ENCODE results near the gene PPIL6.

PPIL6 gene

GRCh38 chr6:109388265-109388664 is 52.2 kb downstream of the PPIL6 start:
- no peak for DNase-seq (ENCODE audit: extremely low read depth, insufficient read length)
- no peaks in the 10 kb centered on the region for H3K36me3 ChIP-seq (ENCODE audit: control insufficient read depth, insufficient read depth, low read length)
- TF ChIP-seq CTCF (IDR thresholded peaks at IDR 0.05; ENCODE audit: insufficient read depth, low read length, poor library complexity, severe bottlenecking) = no peak
- H3K4me3 ChIP-seq (replicated peaks; ENCODE audit: low read depth, low read length) = no peak overlapping the region
- no peaks in the 10 kb centered on the region for H3K27me3 ChIP-seq (replicated peaks; ENCODE audit: control insufficient read depth, insufficient read depth, low read length)

GRCh38 chr6:109383438-109383940 is 56.9 kb downstream of the PPIL6 start:
- TF ChIP-seq CTCF (IDR thresholded peaks at IDR 0.05; ENCODE audit: insufficient read depth, low read length, poor library complexity, severe bottlenecking) = no peak
- peak overlapping the region; percentile 97 for H3K4me3 ChIP-seq (replicated peaks; ENCODE audit: low read depth, low read length)
- no peaks in the 10 kb centered on the region for H3K27me3 ChIP-seq (replicated peaks; ENCODE audit: control insufficient read depth, insufficient read depth, low read length)

GRCh38 chr6:109382576-109383437 is 57.6 kb downstream of the PPIL6 start:
- TF ChIP-seq CTCF (IDR thresholded peaks at IDR 0.05; ENCODE audit: insufficient read depth, low read length, poor library complexity, severe bottlenecking) = peak; percentile 60
- Histone ChIP-seq H3K27me3 (replicated peaks; ENCODE audit: control insufficient read depth, insufficient read depth, low read length) (no peaks in the 10 kb centered on the region), H3K4me3 (replicated peaks; ENCODE audit: low read depth, low read length) (peak overlapping the region; percentile 97), H3K36me3 (ENCODE audit: control insufficient read depth, insufficient read depth, low read length) (peaks cover under 1% of the 10 kb centered on the region)
- DNase-seq (ENCODE audit: extremely low read depth, insufficient read length) = peak; percentile 97

More at GRCh38 chr6:109383438-109383940, 56.9 kb downstream of the PPIL6 start:
- no peak for DNase-seq (ENCODE audit: extremely low read depth, insufficient read length)
- no peaks in the 10 kb centered on the region for H3K36me3 ChIP-seq (ENCODE audit: control insufficient read depth, insufficient read depth, low read length)

- Histone ChIP-seq H3K36me3 (ENCODE audit: control insufficient read depth, insufficient read depth, low read length) (peaks cover 2% of the 10 kb centered on the region), H3K4me3 (replicated peaks; ENCODE audit: low read depth, low read length) (peak within 1 kb of the TSS; percentile 97), H3K27me3 (replicated peaks; ENCODE audit: control insufficient read depth, insufficient read depth, low read length) (no peaks in the 10 kb centered on the region)
- peak; percentile 96 for DNase-seq (ENCODE audit: extremely low read depth, insufficient read length)
- no peak for TF ChIP-seq CTCF (IDR thresholded peaks at IDR 0.05; ENCODE audit: insufficient read depth, low read length, poor library complexity, severe bottlenecking)
These were observed 58.5 kb downstream of the PPIL6 start, which contains the start of gene CD164 for GRCh38 chr6:109381747-109382575. CD164 (minus strand) TSS chr6:109382467; CDS start chr6:109382378, 89 bp downstream.

GRCh38 chr6:109381061-109381746 is 59.2 kb downstream of the PPIL6 start:
- no peak for DNase-seq (ENCODE audit: extremely low read depth, insufficient read length)
- Histone ChIP-seq H3K4me3 (replicated peaks; ENCODE audit: low read depth, low read length) (peak overlapping the region; percentile 97), H3K36me3 (ENCODE audit: control insufficient read depth, insufficient read depth, low read length) (peaks cover 5% of the 10 kb centered on the region), H3K27me3 (replicated peaks; ENCODE audit: control insufficient read depth, insufficient read depth, low read length) (no peaks in the 10 kb centered on the region)
- TF ChIP-seq CTCF (IDR thresholded peaks at IDR 0.05; ENCODE audit: insufficient read depth, low read length, poor library complexity, severe bottlenecking) = no peak

Measured in GM06990 (cell line).